ENCODE results near the gene SEPTIN10. TPM values are rescaled to one million over a fixed set of nuclear protein-coding genes. Genes with fewer than 3 reads are reported as not detected.
A peak's percentile ranks its signal among the peaks of the same experiment; 100 is the strongest.
"Not testable (repeated sequence)": the region's sequence is repeated elsewhere in the genome, so short reads cannot be mapped to it uniquely, and the experiment has no call there.

SEPTIN10 gene
- total and polyA plus RNA-seq, 9 donors, result 48.9 to 93.8 (median 74.8) TPM

GRCh38 chr2:109644571-109645275, 31.0 kb upstream of the SEPTIN10 start:
- WGBS, 3 donors, result 55 to 62% (median 60%) methylated on average over 12 of the region's 12 CpGs
- H3K4me3 ChIP-seq, result no peak overlapping the region

DNA sequence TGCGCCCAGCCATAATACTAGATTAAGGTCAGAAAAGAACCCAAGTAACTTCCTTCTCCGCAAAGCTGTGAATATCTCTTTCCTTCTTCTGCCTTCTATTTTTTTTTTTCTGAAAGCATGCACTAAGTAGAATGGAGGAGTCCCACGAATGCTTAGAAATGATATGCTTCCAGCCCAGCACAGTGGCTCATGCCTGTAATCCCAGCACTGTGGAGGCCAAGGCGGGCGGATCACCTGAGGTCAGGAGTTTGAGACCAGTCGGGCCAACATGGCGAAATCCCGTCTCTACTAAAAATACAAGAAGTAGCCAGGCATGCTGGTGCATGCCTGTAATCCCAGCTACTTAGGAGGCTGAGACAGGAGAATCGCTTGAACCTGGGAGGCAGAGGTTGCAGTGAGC, 26.2 kb upstream of the SEPTIN10 start:
- H3K36me3 ChIP-seq; H3K9me3 ChIP-seq; H3K4me1 ChIP-seq (ENCODE audit: insufficient read depth); intact Hi-C loops (cut with DNase I); H3K4me3 ChIP-seq; H3K27me3 ChIP-seq; H3K27ac ChIP-seq; DNase-seq: not testable (repeated sequence)
- WGBS, 3 donors, result 95% methylated on average over 9 of the region's 9 CpGs

More at GRCh38 chr2:109644571-109645275, 31.0 kb upstream of the SEPTIN10 start:
- intact Hi-C loops (cut with DNase I), result no loop called here
- H3K9me3 ChIP-seq, result no peaks in the 10 kb centered on the region
- peak overlapping the region; percentile 13 to 36 for H3K27ac ChIP-seq
- H3K27me3 ChIP-seq, result no peaks in the 10 kb centered on the region
- peaks cover 4% of the 10 kb centered on the region for H3K4me1 ChIP-seq (ENCODE audit: insufficient read depth)
- TF ChIP-seq EP300 (IDR thresholded peaks at IDR 0.05) (no peak), POLR2A (IDR thresholded peaks at IDR 0.05) (no peak)
- TF ChIP-seq, protein P1, sequence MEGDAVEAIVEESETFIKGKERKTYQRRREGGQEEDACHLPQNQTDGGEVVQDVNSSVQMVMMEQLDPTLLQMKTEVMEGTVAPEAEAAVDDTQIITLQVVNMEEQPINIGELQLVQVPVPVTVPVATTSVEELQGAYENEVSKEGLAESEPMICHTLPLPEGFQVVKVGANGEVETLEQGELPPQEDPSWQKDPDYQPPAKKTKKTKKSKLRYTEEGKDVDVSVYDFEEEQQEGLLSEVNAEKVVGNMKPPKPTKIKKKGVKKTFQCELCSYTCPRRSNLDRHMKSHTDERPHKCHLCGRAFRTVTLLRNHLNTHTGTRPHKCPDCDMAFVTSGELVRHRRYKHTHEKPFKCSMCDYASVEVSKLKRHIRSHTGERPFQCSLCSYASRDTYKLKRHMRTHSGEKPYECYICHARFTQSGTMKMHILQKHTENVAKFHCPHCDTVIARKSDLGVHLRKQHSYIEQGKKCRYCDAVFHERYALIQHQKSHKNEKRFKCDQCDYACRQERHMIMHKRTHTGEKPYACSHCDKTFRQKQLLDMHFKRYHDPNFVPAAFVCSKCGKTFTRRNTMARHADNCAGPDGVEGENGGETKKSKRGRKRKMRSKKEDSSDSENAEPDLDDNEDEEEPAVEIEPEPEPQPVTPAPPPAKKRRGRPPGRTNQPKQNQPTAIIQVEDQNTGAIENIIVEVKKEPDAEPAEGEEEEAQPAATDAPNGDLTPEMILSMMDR (IDR thresholded peaks at IDR 0.05), result no peak
- no peak for DNase-seq
- no peaks in the 10 kb centered on the region for H3K36me3 ChIP-seq

GRCh38 chr2:109638795-109639194, 25.0 kb upstream of the SEPTIN10 start:
- no peak for DNase-seq
- TF ChIP-seq POLR2A (IDR thresholded peaks at IDR 0.05) (no peak), EP300 (IDR thresholded peaks at IDR 0.05) (no peak)
- TF ChIP-seq, protein P1 (IDR thresholded peaks at IDR 0.05), result no peak
- Histone ChIP-seq H3K9me3 (no peaks in the 10 kb centered on the region), H3K4me1 (ENCODE audit: insufficient read depth) (no peaks in the 10 kb centered on the region), H3K27ac (no peak overlapping the region), H3K36me3 (no peaks in the 10 kb centered on the region), H3K27me3 (no peaks in the 10 kb centered on the region), H3K4me3 (no peak overlapping the region)
- intact Hi-C loops (cut with DNase I), result no loop called here
- 47 to 62% (median 56%) methylated on average over 3 of the region's 3 CpGs for WGBS, 3 donors

GRCh38 chr2:109637749-109638570, 24.2 kb upstream of the SEPTIN10 start:
- no peaks in the 10 kb centered on the region for H3K4me1 ChIP-seq (ENCODE audit: insufficient read depth)
- H3K9me3 ChIP-seq, result no peaks in the 10 kb centered on the region
- TF ChIP-seq, protein P1 (IDR thresholded peaks at IDR 0.05), result no peak
- TF ChIP-seq EP300 (IDR thresholded peaks at IDR 0.05) (no peak), POLR2A (IDR thresholded peaks at IDR 0.05) (no peak)
- intact Hi-C loops (cut with DNase I), result no loop called here
- DNase-seq, result no peak
- H3K36me3 ChIP-seq, result no peaks in the 10 kb centered on the region
- WGBS, 3 donors, result 59 to 82% (median 74%) methylated on average over 9 of the region's 9 CpGs
- H3K4me3 ChIP-seq, result no peak overlapping the region
- H3K27ac ChIP-seq, result no peak overlapping the region
- no peaks in the 10 kb centered on the region for H3K27me3 ChIP-seq

DNA sequence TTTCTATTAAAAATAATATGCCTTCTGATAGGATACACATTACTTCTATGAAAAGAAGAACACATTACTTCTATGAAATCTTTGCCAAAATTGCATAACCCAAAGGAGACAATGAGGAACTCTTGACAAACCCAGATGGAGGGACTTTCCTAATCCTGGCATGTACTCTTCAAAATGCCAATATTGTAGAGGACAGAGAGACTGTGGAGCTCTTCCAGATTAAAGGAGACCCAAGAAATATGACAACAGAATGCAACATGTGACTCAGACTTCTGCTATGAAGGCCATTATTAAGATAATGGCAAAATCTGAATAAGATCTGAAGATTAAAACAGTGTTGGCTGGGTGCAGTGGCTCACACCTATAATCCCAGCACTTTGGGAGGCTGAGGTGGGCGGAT, 22.6 kb upstream of the SEPTIN10 start:
- H3K27ac ChIP-seq, result no peak overlapping the region
- H3K4me1 ChIP-seq (ENCODE audit: insufficient read depth), result no peaks in the 10 kb centered on the region
- H3K4me3 ChIP-seq, result no peak overlapping the region
- intact Hi-C loops (cut with DNase I), result no loop called here
- TF ChIP-seq EP300 (IDR thresholded peaks at IDR 0.05), result no peak
- TF ChIP-seq POLR2A (IDR thresholded peaks at IDR 0.05), result no peak
- TF ChIP-seq, protein P1 (IDR thresholded peaks at IDR 0.05), result no peak
- H3K36me3 ChIP-seq, result no peaks in the 10 kb centered on the region
- H3K27me3 ChIP-seq, result no peaks in the 10 kb centered on the region
- 93 to 100% (median 96%) methylated on average over 1 of the region's 1 CpG for WGBS, 3 donors
- no peak for DNase-seq
- no peaks in the 10 kb centered on the region for H3K9me3 ChIP-seq

Data from ovary (tissue), 9 donors.